ENCODE measurements around the gene FHL2. TPM values are rescaled to one million over a fixed set of nuclear protein-coding genes. Genes with fewer than 3 reads are reported as not detected.

The FHL2 gene
- total and polyA plus RNA-seq, 9 of the 15 experiments (the other 6 are each of a cell fraction or from before 2014, with no cell fraction given): 7.5 to 33.1 (median 23.9) TPM

- TF ChIP-seq FOXP1 (CRISPR knock-in tag; IDR thresholded peaks at IDR 0.05): no peak
- no peak for TF ChIP-seq ATF4 (CRISPR knock-in tag; IDR thresholded peaks at IDR 0.05)
- no peak for TF ChIP-seq CAMTA2 (CRISPR knock-in tag; conservative IDR thresholded peaks at IDR 0.05)
- no peak for TF ChIP-seq MED1 (CRISPR knock-in tag; IDR thresholded peaks at IDR 0.05; ENCODE audit: borderline replicate concordance)
- TF ChIP-seq PTRF (tag; IDR thresholded peaks at IDR 0.05): no peak
- 0 out of 2 replicates have a peak, but pooled peaks have one; percentile 44 for TF ChIP-seq CHD2 (IDR thresholded peaks at IDR 0.05; ENCODE audit: low read depth, low read length)
- peak; percentile 85 to 89 for TF ChIP-seq AFF1 (IDR thresholded peaks at IDR 0.05; ENCODE audit: low read depth in 1 of 2, partially characterized antibody in 2 of 2)
- peak; percentile 48 for TF ChIP-seq MXD1 (CRISPR knock-in tag; IDR thresholded peaks at IDR 0.05; ENCODE audit: borderline replicate concordance, poor library complexity, severe bottlenecking)
- TF ChIP-seq ZEB2 (IDR thresholded peaks at IDR 0.05): no peak
- peak; percentile 45; the same call in 1 of the 2 replicates for TF ChIP-seq ZKSCAN8 (CRISPR knock-in tag; IDR thresholded peaks at IDR 0.05)
- TF ChIP-seq ADNP (tag; IDR thresholded peaks at IDR 0.05): no peak
- TF ChIP-seq MTA1 (IDR thresholded peaks at IDR 0.05; ENCODE audit: borderline replicate concordance): peak; percentile 100
- TF ChIP-seq KLF10 (CRISPR knock-in tag; IDR thresholded peaks at IDR 0.05): no peak
- no peak for TF ChIP-seq ZFP1 (CRISPR knock-in tag; IDR thresholded peaks at IDR 0.05)
- TF ChIP-seq MAFG (tag; conservative IDR thresholded peaks at IDR 0.05): no peak
- TF ChIP-seq CEBPB (tag; IDR thresholded peaks at IDR 0.05): no peak
- 0 out of 2 replicates have a peak, but pooled peaks have one; percentile 1 for TF ChIP-seq JUNB (CRISPR knock-in tag; conservative IDR thresholded peaks at IDR 0.05)
- TF ChIP-seq ZNF347 (CRISPR knock-in tag; IDR thresholded peaks at IDR 0.05; ENCODE audit: low read depth): no peak
- TF ChIP-seq ZNF174 (CRISPR knock-in tag; IDR thresholded peaks at IDR 0.05): 0 out of 2 replicates have a peak, but pooled peaks have one; percentile 8
- TF ChIP-seq YBX1 (IDR thresholded peaks at IDR 0.05): no peak
- no peak for TF ChIP-seq ZC3H8 (IDR thresholded peaks at IDR 0.05)
- no peak for TF ChIP-seq MCM7 (IDR thresholded peaks at IDR 0.05)
- TF ChIP-seq ARHGAP35 (IDR thresholded peaks at IDR 0.05; ENCODE audit: partially characterized antibody): no peak
These were observed 61.5 kb downstream of the FHL2 start, which contains the start of gene C2orf49 (continued) for GRCh38 chr2:105337122-105338019.
